NCI-H1417 (cell line): Measurements from ENCODE around the gene AOAH.
"Not testable (repeated sequence)": the region's sequence is repeated elsewhere in the genome, so short reads cannot be mapped to it uniquely, and the experiment has no call there.

Experiments
- DNase-seq, 3 experiments: peaks; one replicate each; lab custom pipeline; 2025; lab: John Stamatoyannopoulos, UW

Gene AOAH

GRCh38 chr7:36506820-36507219 lies 217.5 kb downstream of the AOAH start:
- no peak for DNase-seq

- no peak for DNase-seq
Measured at GRCh38 chr7:36506130-36506798, 218.0 kb downstream of the AOAH start.

GRCh38 chr7:36504617-36505016 lies 219.7 kb downstream of the AOAH start:
- not testable (repeated sequence) for DNase-seq

DNA sequence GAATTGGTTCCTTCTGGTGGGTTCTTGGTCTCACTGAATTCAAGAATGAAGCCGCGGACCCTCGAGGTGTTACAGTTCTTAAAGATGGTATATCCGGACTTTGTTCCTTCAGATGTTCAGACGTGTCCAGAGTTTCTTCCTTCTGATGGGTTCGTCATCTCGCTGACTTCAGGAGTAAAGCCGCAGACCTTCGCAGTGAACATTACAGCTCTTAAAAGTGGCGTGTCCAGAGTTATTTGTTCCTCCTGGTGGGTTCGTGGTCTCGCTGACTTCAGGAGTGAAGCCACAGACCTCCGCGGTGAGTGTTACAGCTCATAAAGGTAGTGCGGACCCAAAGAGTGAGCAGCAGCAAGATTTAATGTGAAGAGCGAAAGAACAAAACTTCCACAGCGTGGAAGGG lies 220.1 kb downstream of the AOAH start:
- DNase-seq = not testable (repeated sequence)

GRCh38 chr7:36497775-36498174 lies 226.5 kb downstream of the AOAH start:
- DNase-seq = no peak

GRCh38 chr7:36497176-36497575 lies 227.1 kb downstream of the AOAH start:
- not testable (repeated sequence) for DNase-seq

- DNase-seq = no peak
Measured at GRCh38 chr7:36496576-36496975, 227.7 kb downstream of the AOAH start.

DNA sequence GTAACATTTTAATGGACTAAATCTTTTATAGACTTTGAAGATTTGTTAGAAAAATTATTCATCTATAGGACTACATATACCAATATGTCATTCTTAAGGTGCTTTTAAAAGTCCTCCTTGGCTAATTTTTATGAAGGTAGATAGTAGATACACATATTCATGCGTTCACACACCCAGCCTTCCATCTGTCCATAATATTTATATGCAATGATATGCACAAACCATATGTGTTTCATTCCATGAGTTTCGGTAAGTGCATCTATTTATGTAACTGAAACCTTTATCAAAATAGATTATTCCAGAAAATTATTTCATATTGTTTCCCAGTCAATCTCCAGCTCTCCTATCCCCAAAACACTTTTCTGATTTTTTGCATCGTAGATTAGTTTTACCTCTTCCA lies 233.0 kb downstream of the AOAH start:
- DNase-seq = no peak

DNA sequence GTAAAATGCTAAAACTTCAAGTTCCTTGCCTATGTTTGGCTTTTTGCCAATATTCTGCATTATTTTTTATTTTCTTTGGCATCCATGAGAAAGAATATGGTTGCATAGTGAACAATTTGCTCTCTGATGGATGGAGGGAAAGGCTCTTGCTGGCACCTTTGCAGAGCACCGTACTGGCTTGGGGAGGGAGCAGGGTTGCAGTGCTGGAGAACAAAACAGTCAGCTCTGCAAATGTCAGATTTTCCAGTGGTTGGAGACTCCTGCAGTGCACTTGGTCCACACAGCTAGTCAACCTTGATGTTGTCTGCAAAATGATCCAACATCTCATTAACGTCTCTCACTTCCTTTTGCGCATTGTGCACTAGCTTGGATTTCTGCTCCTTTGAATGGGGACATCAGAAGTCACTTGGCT lies 233.9 kb downstream of the AOAH start:
- DNase-seq = peak in 1 of 3 experiments; percentile 31

DNA sequence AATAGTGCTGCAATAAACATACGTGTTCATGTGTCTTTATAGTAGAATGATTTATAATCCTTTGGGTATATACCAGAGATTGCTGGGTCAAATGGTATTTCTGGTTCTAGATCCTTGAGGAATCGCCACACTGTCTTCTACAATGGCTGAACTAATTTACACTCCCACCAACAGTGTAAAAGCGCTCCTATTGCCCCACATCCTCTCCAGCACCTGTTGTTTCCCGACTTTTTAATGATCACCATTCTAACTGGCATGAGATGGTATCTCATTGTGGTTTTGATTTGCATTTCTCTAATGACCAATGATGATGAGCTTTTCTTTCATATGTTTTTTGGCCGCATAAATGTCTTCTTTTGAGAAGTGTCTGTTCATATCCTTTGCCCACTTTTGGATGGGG lies 235.6 kb downstream of the AOAH start:
- DNase-seq = not testable (repeated sequence)

GRCh38 chr7:36487756-36488336 lies 236.4 kb downstream of the AOAH start:
- peak; percentile 62 to 92 (median 71) for DNase-seq

DNA sequence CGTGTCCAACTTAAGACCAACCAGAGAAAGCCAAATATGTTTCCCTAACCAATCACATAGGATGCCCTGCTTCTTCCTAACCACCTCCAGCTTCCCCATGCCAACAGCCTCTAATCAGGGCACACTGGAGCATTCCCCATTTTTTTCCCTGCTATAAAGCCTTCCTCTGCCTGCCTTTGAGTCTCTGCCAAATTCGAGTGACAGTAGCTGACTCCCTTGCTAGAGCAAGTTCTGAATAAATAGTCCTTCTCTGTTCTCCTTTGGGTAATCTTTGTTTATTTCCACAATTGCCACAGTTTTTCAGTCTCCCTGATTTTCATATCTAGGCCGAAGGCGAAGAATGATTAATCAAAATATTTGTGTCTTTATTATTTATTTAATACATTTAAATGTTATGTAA lies 238.0 kb downstream of the AOAH start:
- no peak for DNase-seq

DNA sequence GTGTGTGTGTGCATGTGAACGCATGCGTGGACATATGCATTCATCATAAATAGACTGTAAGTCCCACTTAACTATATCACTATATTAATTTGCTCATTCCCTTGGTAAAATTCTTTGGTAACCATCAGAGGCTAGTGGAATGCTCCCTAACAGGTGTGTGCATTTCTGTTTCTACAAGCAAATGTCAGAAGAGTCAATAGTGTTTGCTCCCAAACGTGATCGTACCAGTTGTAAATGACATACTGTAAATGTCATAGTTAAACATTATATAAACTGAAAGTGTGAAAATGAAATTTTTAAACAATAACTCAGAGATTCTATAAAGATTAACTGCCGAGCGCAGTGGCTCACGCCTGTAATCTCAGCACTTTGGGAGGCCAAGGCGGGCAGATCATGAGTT lies 240.0 kb downstream of the AOAH start:
- DNase-seq = no peak

DNA sequence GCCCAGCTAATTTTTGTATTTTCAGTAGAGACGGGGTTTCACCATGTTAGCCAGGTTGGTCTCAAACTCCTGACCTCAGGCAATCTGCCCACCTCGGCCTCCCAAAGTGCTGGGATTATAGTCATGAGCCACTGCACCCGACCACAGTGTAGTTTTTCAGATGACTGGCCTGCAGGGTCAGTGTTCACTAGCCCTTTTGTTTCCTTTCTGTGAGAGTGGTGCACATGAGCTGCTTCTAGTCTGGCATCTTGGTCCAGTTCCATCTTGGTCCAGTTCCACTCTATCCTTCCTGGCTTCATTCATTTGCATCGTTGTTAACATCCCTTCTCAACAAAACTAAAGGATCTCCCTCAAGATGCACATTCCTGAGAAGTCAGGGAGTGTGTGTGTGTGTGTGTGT lies 240.4 kb downstream of the AOAH start:
- DNase-seq = not testable (repeated sequence)

DNA sequence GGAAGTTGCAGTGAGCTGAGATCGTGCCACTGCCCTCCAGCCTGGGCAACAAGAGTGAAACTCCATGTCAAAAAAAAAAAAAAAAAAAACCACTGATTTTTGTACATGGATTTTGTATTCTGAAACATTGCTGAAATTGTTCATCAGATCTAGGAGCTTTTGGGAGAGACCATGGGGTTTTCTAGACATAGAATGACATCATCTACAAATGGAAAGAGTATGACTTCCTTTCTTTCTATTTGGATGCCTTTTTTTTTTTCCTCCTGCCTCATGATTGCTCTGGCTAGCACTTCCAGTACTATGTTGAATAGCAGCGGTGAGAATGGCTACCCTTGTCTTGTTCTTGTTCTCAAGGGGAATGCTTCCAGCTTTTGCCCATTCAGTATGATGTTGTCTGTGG lies 245.5 kb downstream of the AOAH start:
- no peak for DNase-seq

DNA sequence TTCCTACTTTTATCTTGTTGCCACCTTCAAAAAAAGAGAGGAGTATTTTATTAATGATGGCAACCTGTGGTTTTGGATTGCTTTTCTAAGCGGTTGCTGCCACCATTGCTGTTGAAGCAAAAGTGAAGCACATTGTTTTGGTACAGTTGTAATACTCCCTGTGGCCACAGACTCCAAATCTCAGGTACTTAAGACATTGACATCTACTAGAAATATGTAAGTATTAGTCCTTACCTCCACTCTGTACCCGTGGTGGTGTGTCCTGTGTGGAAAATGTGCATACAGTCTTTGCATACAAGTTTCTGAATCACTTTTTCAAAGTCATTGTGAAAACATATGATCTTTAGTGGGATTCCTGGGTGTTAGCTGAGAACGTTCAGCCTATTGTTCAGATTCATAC lies 248.9 kb downstream of the AOAH start:
- no peak for DNase-seq

- no peak for DNase-seq
Measured at GRCh38 chr7:36475011-36475342, 249.3 kb downstream of the AOAH start.

DNA sequence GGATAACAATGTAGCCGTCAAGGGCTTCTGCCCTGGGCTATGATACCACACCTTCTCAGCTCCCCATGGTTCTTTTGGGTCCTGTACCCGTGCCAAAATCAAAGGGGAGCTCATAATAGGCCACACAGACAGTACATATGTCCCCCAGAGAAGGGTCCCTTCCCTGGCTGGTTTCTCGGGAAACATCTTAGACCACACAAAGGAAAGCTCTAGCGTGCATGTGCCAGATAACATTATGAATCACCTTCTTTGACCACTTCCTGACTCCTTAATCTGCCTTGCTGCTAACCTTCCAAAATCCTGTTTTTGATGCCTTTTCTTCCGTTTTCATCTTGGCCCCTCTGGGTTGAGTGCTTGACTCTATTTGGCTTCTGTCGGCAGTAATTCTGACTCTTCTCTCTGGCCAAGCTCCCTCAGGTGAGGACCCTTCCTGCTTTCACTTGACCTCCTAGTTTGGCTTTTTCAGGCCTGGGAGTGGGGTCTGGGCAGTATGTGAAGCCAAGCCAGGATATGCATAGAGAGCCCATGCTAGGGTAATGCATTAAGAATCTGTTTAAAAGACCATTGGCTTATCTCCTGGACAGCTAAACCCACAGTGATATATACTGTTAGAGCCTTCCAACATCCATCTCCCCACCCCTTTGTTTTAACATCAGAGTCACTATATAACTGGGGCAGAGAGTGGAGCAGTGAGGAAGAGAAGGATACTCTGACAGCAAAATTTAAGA lies 249.8 kb downstream of the AOAH start:
- DNase-seq = no peak

GRCh38 chr7:36473454-36474282 lies 250.6 kb downstream of the AOAH start:
- peak; percentile 44 to 73 (median 49) for DNase-seq

DNA sequence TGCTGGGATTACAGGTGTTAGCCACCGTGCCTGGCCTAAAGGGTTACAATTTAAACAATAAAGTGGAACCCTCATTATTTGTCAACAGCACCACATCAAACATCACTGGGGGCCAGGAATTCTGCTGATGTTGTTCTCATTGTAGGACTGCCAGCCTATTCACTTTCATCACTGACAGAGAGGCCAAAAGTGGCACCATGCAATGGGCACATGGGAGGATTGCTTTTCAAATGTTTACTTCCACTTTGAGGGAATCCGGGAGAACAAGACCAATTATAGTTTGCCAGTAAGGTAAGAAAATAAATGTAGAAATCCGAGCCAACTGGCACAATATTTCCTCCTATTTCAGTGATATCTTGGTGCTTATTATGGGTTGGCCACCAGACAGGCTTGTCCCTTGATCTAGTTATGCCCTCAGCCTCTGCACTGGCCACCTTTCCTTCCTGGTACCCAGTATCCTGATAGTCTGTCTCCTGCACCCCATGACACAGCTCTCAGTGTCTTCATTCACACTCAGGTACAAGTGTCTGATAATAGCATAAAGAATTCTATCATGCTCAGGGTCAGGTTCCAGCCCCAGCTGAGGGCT lies 252.1 kb downstream of the AOAH start:
- no peak for DNase-seq

DNA sequence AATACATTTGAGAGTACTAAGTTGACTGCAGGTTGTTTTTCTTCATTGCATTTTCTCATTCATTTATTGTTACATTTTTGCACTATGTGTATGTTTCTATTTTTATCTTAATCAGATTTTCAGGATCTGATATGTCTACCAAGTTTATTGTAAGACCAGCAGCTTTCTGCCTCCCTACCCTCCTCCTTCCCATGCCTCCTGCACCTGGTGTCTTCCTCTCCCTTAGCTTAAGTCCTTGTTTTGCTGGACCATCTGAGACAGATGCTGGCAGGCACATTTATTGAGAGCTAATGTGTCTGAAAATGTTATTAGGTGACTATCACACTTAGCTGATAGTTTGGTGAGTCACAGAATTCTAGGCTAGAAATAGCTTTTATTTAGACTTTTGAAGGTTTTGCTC lies 255.1 kb downstream of the AOAH start:
- DNase-seq = no peak
